GM23338 (cell line): Measurements from ENCODE around the gene MINK1. TPM values are rescaled to one million over a fixed set of nuclear protein-coding genes. Genes with fewer than 3 reads are reported as not detected.
A peak's percentile ranks its signal among the peaks of the same experiment; 100 is the strongest.

ENCODE experiments used
- ATAC-seq: fragments of 200-7000 bp; cut with Tn5 transposase; 3 replicates; pipeline ENCODE4 v1.9.1; 2020
- DNase-seq: peaks from one replicate; pipeline ENCODE4 v3.0.0-alpha.2; 2015; ENCODE audit warnings: low spot score
- H2AFZ ChIP-seq: fragments of 200-600 bp; sonication (generic); 2 replicates; pipeline ENCODE4 v1.8.0; 2016; ENCODE audit warnings: antibody characterized with exemption, mild to moderate bottlenecking, moderate library complexity
- H3F3A ChIP-seq: fragments of 200-600 bp; sonication (generic); replicated peaks from 2 replicates; pipeline ENCODE4 v1.8.0; 2017; ENCODE audit warnings: antibody characterized with exemption, mixed run types, low read depth
- H3K27ac ChIP-seq: fragments of 200-600 bp; sonication (generic); 2 replicates; pipeline ENCODE4 v1.6.1; 2016; ENCODE audit warnings: low read depth
- H3K27me3 ChIP-seq: fragments of 200-600 bp; sonication (generic); 2 replicates; pipeline ENCODE4 v1.8.0; 2016; ENCODE audit warnings: mild to moderate bottlenecking, mixed run types, moderate library complexity; ENCODE audit not compliant: insufficient read depth
- H3K36me3 ChIP-seq: fragments of 200-600 bp; sonication (generic); 2 replicates; pipeline ENCODE4 v1.8.0; 2016; ENCODE audit warnings: mild to moderate bottlenecking; ENCODE audit not compliant: insufficient read depth
- H3K4me1 ChIP-seq: fragments of 200-600 bp; sonication (generic); 2 replicates; pipeline ENCODE4 v1.8.0; 2016; ENCODE audit warnings: mild to moderate bottlenecking, moderate library complexity; ENCODE audit not compliant: insufficient read depth
- H3K4me2 ChIP-seq: fragments of 200-600 bp; sonication (generic); 2 replicates; pipeline ENCODE4 v1.7.1; 2017; ENCODE audit warnings: mixed run types
- H3K4me3 ChIP-seq: fragments of 200-600 bp; sonication (generic); 2 replicates; pipeline ENCODE4 v1.6.1; 2016; ENCODE audit warnings: mixed run types
- H3K79me2 ChIP-seq: fragments of 200-600 bp; sonication (generic); replicated peaks from 2 replicates; pipeline ENCODE4 v1.8.0; 2017; ENCODE audit warnings: mild to moderate bottlenecking; ENCODE audit not compliant: insufficient read depth
- H3K9me2 ChIP-seq: fragments of 200-600 bp; sonication (generic); 2 replicates; pipeline ENCODE4 v1.8.0; 2017; ENCODE audit not compliant: insufficient read depth
- H4K20me1 ChIP-seq: fragments of 200-600 bp; sonication (generic); replicated peaks from 2 replicates; pipeline ENCODE4 v1.8.0; 2017; ENCODE audit warnings: mild to moderate bottlenecking; ENCODE audit not compliant: insufficient read depth
- H3K27ac Mint-ChIP-seq: 2 replicates; pipeline ENCODE4 v1.8.0; 2020; ENCODE audit warnings: inconsistent platforms, mild to moderate bottlenecking, moderate library complexity, mixed read lengths
- H3K27me3 Mint-ChIP-seq: 3 replicates; pipeline ENCODE4 v1.8.0; 2022; ENCODE audit warnings: low read depth, mild to moderate bottlenecking, moderate library complexity, mixed read lengths, inconsistent platforms; ENCODE audit not compliant: insufficient read depth, poor library complexity
- H3K36me3 Mint-ChIP-seq: 3 replicates; pipeline ENCODE4 v1.8.0; 2021; ENCODE audit warnings: low read depth, mild to moderate bottlenecking, inconsistent platforms, moderate library complexity, mixed read lengths
- H3K4me1 Mint-ChIP-seq: 3 replicates; pipeline ENCODE4 v1.8.0; 2020; ENCODE audit warnings: mild to moderate bottlenecking, inconsistent platforms, mixed read lengths
- H3K4me3 Mint-ChIP-seq: 3 replicates; pipeline ENCODE4 v1.8.0; 2021; ENCODE audit warnings: moderate library complexity, mild to moderate bottlenecking, inconsistent platforms, mixed read lengths
- H3K9me3 Mint-ChIP-seq: 3 replicates; pipeline ENCODE4 v1.8.0; 2020; ENCODE audit warnings: moderate library complexity, mild to moderate bottlenecking, inconsistent platforms, mixed read lengths
- CREB1 ChIP-seq: fragments of 250-450 bp; sonication (Bioruptor Pico); IDR thresholded peaks from 2 replicates; pipeline ENCODE4 v1.5.0; 2020; ENCODE audit warnings: low read depth, mild to moderate bottlenecking, moderate library complexity
- ETS1 ChIP-seq: IDR thresholded peaks from 2 replicates; pipeline ENCODE4 v1.6.1; 2016; ENCODE audit warnings: antibody characterized with exemption
- EZH2 ChIP-seq: fragments of 200-600 bp; sonication (generic); IDR thresholded peaks from one replicate; pipeline ENCODE4 v1.8.0; 2017; ENCODE audit warnings: antibody characterized with exemption, mild to moderate bottlenecking, low read depth; ENCODE audit not compliant: unreplicated experiment
- EZH2phosphoT487 ChIP-seq: fragments of 200-600 bp; sonication (generic); IDR thresholded peaks from one replicate; pipeline ENCODE4 v1.8.1; 2018; ENCODE audit warnings: antibody characterized with exemption; ENCODE audit not compliant: unreplicated experiment
- JUNB ChIP-seq: IDR thresholded peaks from one replicate; pipeline ENCODE4 v1.6.1; 2016; ENCODE audit warnings: antibody characterized with exemption; ENCODE audit not compliant: unreplicated experiment
- NANOG ChIP-seq: IDR thresholded peaks from 2 replicates; pipeline ENCODE4 v1.6.1; 2016; ENCODE audit warnings: antibody characterized with exemption, borderline replicate concordance
- POLR2AphosphoS5 ChIP-seq: IDR thresholded peaks from 2 replicates; pipeline ENCODE4 v1.6.1; 2016; ENCODE audit warnings: antibody characterized with exemption, low read depth
- STAT1 ChIP-seq: IDR thresholded peaks from one replicate; pipeline ENCODE4 v1.6.1; 2016; ENCODE audit warnings: antibody characterized with exemption; ENCODE audit not compliant: unreplicated experiment
- ZNF114 ChIP-seq: fragments of 250-450 bp; sonication (Bioruptor Pico); IDR thresholded peaks from 2 replicates; pipeline ENCODE4 v1.5.0; 2020; ENCODE audit warnings: mild to moderate bottlenecking, moderate library complexity
- ZNF331 ChIP-seq: fragments of 250-450 bp; sonication (Bioruptor Pico); IDR thresholded peaks from 2 replicates; pipeline ENCODE4 v1.5.0; 2020; ENCODE audit warnings: low read depth, mild to moderate bottlenecking, moderate library complexity
- polyA plus RNA-seq: library from polyadenylated mRNA; unstranded; fragments of >200 nt; fragmentation: Nextera tagmentation; extraction: Ambion mirVana; gene quantifications from 2 replicates; pipeline ENCODE4 v1.2.1, GENCODE V29; 2016
- total RNA-seq: library from RNA; depleted of rRNA; stranded (reverse); fragments of >200 nt; shearing (Covaris generic); gene quantifications from 2 replicates; pipeline ENCODE4 v1.2.3, GENCODE V29; 2014
- TF ChIP-seq, protein P1 (sequence below): IDR thresholded peaks from one replicate; pipeline ENCODE4 v1.6.1; 2018; ENCODE audit warnings: antibody characterized with exemption; ENCODE audit not compliant: unreplicated experiment
- TF ChIP-seq, protein P2 (sequence below): fragments of 250-450 bp; sonication (Bioruptor Pico); IDR thresholded peaks from 2 replicates; pipeline ENCODE4 v1.5.0; 2020; ENCODE audit warnings: mild to moderate bottlenecking, moderate library complexity
- TF ChIP-seq, protein P3 (sequence below), 2 experiments: fragments of 200-600 bp in 1 of 2; sonication (generic) in 1 of 2; conservative IDR thresholded peaks; 2 replicates each; pipeline versions ENCODE4 v1.5.1 to v1.6.1; 2016 to 2017; ENCODE audit warnings: antibody characterized with exemption in 2 of 2, low read depth in 2 of 2, mild to moderate bottlenecking in 2 of 2, moderate library complexity in 1 of 2

Gene MINK1
- total and polyA plus RNA-seq, 2 experiments from 2014 or later = 17.3 to 54.9 TPM

DNA sequence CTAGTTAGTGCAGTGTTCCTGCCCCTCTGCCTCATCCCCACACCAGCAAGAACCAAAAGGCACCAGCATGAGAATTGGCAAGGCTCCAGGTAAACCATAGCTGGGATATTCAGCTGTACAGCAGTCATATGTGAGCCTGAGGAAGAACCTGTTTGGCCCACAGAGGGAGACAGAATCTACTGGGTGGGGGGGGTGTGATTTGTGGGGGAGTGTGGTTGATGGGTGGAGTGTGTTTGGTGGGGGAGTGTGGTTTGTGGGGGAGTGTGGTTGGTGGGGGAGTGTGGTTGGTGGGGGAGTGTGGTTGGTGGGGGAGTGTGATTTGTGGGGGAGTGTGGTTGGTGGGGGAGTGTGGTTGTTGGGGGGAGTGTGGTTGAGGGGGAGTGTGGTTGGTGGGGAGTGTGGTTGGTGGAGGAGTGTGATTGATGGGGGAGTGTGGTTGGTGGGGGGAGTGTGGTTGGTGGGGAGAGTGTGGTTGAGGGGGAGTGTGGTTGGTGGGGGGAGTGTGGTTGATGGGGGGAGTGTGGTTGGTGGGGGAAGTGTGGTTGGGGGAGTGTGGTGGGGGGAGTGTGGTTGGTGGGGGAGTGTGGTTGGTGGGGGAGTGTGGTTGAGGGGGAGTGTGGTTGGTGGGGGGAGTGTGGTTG, 19.5 kb downstream of the MINK1 start:
- H3K27ac ChIP-seq = no peak overlapping the region
- peaks cover 3% of the 10 kb centered on the region; the same call in 1 of the 2 replicates for H3F3A ChIP-seq
- no peak overlapping the region for H2AFZ ChIP-seq
- no peak overlapping the region for H3K4me3 ChIP-seq
- peaks cover 35% of the 10 kb centered on the region for H3K79me2 ChIP-seq
- TF ChIP-seq EZH2 = no peak
- no peak for TF ChIP-seq JUNB
- no peak for TF ChIP-seq ZNF331
- TF ChIP-seq, protein P1, sequence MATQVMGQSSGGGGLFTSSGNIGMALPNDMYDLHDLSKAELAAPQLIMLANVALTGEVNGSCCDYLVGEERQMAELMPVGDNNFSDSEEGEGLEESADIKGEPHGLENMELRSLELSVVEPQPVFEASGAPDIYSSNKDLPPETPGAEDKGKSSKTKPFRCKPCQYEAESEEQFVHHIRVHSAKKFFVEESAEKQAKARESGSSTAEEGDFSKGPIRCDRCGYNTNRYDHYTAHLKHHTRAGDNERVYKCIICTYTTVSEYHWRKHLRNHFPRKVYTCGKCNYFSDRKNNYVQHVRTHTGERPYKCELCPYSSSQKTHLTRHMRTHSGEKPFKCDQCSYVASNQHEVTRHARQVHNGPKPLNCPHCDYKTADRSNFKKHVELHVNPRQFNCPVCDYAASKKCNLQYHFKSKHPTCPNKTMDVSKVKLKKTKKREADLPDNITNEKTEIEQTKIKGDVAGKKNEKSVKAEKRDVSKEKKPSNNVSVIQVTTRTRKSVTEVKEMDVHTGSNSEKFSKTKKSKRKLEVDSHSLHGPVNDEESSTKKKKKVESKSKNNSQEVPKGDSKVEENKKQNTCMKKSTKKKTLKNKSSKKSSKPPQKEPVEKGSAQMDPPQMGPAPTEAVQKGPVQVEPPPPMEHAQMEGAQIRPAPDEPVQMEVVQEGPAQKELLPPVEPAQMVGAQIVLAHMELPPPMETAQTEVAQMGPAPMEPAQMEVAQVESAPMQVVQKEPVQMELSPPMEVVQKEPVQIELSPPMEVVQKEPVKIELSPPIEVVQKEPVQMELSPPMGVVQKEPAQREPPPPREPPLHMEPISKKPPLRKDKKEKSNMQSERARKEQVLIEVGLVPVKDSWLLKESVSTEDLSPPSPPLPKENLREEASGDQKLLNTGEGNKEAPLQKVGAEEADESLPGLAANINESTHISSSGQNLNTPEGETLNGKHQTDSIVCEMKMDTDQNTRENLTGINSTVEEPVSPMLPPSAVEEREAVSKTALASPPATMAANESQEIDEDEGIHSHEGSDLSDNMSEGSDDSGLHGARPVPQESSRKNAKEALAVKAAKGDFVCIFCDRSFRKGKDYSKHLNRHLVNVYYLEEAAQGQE = no peak
- no peak for TF ChIP-seq CREB1 (CRISPR knock-in tag)
- no peak for TF ChIP-seq ETS1
- TF ChIP-seq, protein P2, sequence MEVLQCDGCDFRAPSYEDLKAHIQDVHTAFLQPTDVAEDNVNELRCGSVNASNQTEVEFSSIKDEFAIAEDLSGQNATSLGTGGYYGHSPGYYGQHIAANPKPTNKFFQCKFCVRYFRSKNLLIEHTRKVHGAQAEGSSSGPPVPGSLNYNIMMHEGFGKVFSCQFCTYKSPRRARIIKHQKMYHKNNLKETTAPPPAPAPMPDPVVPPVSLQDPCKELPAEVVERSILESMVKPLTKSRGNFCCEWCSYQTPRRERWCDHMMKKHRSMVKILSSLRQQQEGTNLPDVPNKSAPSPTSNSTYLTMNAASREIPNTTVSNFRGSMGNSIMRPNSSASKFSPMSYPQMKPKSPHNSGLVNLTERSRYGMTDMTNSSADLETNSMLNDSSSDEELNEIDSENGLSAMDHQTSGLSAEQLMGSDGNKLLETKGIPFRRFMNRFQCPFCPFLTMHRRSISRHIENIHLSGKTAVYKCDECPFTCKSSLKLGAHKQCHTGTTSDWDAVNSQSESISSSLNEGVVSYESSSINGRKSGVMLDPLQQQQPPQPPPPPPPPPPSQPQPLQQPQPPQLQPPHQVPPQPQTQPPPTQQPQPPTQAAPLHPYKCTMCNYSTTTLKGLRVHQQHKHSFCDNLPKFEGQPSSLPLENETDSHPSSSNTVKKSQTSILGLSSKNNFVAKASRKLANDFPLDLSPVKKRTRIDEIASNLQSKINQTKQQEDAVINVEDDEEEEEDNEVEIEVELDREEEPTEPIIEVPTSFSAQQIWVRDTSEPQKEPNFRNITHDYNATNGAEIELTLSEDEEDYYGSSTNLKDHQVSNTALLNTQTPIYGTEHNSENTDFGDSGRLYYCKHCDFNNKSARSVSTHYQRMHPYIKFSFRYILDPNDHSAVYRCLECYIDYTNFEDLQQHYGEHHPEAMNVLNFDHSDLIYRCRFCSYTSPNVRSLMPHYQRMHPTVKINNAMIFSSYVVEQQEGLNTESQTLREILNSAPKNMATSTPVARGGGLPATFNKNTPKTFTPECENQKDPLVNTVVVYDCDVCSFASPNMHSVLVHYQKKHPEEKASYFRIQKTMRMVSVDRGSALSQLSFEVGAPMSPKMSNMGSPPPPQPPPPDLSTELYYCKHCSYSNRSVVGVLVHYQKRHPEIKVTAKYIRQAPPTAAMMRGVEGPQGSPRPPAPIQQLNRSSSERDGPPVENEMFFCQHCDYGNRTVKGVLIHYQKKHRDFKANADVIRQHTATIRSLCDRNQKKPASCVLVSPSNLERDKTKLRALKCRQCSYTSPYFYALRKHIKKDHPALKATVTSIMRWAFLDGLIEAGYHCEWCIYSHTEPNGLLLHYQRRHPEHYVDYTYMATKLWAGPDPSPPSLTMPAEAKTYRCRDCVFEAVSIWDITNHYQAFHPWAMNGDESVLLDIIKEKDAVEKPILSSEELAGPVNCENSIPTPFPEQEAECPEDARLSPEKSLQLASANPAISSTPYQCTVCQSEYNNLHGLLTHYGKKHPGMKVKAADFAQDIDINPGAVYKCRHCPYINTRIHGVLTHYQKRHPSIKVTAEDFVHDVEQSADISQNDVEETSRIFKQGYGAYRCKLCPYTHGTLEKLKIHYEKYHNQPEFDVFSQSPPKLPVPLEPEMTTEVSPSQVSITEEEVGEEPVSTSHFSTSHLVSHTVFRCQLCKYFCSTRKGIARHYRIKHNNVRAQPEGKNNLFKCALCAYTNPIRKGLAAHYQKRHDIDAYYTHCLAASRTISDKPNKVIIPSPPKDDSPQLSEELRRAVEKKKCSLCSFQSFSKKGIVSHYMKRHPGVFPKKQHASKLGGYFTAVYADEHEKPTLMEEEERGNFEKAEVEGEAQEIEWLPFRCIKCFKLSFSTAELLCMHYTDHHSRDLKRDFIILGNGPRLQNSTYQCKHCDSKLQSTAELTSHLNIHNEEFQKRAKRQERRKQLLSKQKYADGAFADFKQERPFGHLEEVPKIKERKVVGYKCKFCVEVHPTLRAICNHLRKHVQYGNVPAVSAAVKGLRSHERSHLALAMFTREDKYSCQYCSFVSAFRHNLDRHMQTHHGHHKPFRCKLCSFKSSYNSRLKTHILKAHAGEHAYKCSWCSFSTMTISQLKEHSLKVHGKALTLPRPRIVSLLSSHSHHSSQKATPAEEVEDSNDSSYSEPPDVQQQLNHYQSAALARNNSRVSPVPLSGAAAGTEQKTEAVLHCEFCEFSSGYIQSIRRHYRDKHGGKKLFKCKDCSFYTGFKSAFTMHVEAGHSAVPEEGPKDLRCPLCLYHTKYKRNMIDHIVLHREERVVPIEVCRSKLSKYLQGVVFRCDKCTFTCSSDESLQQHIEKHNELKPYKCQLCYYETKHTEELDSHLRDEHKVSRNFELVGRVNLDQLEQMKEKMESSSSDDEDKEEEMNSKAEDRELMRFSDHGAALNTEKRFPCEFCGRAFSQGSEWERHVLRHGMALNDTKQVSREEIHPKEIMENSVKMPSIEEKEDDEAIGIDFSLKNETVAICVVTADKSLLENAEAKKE (CRISPR knock-in tag) = no peak
- TF ChIP-seq STAT1 = no peak
- TF ChIP-seq ZNF114 = no peak
- no peak for TF ChIP-seq NANOG
- TF ChIP-seq, protein P3, sequence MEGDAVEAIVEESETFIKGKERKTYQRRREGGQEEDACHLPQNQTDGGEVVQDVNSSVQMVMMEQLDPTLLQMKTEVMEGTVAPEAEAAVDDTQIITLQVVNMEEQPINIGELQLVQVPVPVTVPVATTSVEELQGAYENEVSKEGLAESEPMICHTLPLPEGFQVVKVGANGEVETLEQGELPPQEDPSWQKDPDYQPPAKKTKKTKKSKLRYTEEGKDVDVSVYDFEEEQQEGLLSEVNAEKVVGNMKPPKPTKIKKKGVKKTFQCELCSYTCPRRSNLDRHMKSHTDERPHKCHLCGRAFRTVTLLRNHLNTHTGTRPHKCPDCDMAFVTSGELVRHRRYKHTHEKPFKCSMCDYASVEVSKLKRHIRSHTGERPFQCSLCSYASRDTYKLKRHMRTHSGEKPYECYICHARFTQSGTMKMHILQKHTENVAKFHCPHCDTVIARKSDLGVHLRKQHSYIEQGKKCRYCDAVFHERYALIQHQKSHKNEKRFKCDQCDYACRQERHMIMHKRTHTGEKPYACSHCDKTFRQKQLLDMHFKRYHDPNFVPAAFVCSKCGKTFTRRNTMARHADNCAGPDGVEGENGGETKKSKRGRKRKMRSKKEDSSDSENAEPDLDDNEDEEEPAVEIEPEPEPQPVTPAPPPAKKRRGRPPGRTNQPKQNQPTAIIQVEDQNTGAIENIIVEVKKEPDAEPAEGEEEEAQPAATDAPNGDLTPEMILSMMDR (conservative IDR thresholded peaks at IDR 0.05; ENCODE audit: low read depth in 2 of 2) = no peak
- no peak for TF ChIP-seq EZH2phosphoT487
- no peak for TF ChIP-seq POLR2AphosphoS5
- Mint-ChIP-seq H3K27me3 (peaks cover 20% of the 10 kb centered on the region), H3K9me3 (no peaks in the 10 kb centered on the region; the same call in 2 of the 3 replicates), H3K4me1 (peaks cover 68% of the 10 kb centered on the region), H3K36me3 (peaks cover 9% of the 10 kb centered on the region; the same call in 1 of the 3 replicates), H3K4me3 (no peak overlapping the region), H3K27ac (0 out of 2 replicates have a peak overlapping the region, but pooled peaks have one; percentile 3)
- no peaks in the 10 kb centered on the region for H3K9me2 ChIP-seq
- ATAC-seq (no peak), DNase-seq (no peak)
- H3K36me3 ChIP-seq = no peaks in the 10 kb centered on the region
- peaks cover 53% of the 10 kb centered on the region for H3K4me1 ChIP-seq
- no peak overlapping the region for H3K4me2 ChIP-seq
- no peaks in the 10 kb centered on the region for H3K27me3 ChIP-seq
- H4K20me1 ChIP-seq = no peaks in the 10 kb centered on the region
